ENCODE measurements around the gene NRCAM.

NRCAM gene

DNA sequence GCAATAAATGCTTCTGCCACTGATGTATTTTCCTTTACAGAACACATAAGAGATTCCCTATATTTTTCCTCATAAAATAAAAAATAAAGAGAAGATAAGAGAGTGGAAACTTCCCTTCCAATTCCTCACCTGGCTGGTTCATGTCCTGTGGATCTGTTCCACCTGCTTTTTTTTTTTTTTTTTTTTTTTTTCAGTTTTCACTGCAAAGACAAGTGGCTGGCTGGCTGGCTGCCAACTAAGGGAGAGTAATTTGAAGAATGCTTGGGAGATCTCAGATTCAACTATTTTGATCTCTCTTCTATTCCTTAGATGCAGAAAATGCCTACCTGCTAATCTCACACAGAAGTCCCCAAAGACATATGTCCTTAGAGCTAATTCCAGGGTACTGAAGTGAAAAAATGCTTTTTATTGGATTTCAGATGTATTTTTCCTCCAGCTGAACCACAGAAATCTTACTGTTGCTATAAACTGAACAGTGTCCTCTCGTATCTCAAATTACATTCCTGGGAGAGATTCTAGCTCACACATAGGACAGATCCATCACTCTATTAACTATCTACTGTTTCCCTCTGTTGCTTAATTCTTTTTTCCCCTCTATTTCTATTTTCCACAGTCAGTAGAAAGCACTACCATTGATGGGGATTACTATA, 120.8 kb downstream of the NRCAM start:
- DNase-seq: no peak

DNA sequence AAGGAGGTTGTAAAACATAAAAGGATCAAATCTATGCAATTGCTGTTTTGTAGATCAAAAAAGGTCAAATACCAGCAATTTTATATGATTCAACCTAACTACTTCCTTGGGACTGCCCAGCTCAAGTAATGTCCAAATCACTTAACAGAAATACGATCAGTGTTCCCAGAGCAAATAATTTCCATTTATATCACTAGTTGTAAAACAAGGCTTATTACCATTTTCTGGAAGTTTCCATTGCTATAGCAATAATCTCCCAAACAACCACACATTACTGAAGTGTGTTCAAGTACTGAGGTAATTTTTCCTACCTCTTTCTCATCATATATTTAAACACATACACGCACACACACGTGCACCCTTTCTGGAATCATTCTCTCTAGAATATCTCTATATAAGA, 123.3 kb downstream of the NRCAM start:
- DNase-seq: no peak

DNA sequence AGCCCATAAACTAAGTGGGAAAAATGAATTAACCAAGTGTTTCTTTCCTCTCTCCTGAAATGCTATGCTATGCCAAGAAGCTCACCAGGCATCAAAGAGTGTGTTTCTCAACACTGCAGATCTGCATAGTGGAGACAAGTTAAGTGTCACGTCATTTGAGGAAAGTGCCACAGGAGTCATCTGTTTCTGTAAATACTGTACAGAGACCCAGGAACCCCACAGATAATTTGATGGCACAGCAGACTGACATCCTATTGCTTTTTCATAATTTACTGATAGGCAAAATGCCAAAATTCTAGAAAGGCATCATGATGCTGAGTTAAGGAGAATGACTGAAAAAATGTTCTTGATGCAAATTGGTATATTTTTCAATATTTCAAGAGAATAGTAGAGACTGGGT, 124.3 kb downstream of the NRCAM start:
- DNase-seq: no peak

- no peak for DNase-seq
Observed at GRCh38 chr7:108330227-108330626, 126.0 kb downstream of the NRCAM start.

DNA sequence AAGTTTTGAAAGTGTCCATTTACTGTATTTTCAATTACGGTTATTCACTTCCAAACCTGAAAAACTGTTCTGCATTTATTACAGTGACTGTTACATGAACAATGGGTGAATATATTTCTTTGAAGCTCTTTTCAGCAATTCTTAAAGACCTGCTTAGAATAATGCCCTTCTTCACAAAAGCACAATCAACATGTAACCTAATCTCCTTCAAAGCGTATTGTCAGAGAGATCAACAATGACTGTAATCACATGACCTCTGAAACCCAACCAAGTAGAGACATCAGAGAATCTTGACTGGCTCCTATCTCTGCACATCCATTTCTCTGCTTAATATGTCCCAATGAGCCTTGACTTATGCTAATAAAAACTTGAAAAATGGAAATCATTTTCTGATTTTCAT, 126.7 kb downstream of the NRCAM start:
- no peak for DNase-seq

DNA sequence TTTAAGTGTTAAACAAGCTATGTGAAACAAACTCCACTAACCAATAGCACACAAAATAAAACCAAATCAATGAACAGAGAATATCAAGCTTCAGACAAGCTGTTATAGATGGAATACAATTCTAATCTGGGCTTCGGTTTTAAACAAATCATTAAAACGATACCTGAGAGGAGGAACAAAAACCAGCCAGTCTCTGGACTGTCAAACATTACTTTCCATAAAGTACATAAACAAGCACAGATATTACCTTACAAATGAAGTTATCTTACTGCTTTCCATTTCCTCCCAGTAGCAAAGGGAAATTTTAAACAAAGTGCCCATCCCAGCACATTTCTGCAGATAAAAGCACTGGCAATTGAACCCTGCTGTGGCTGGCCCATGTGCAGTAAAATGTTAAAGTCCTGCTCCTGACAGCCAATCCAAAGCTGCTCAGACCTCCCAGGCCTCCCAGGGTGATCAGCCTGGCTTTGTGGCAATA, 128.0 kb downstream of the NRCAM start:
- no peak for DNase-seq

- DNase-seq: no peak
Observed at GRCh38 chr7:108327353-108327752, 128.9 kb downstream of the NRCAM start.

DNA sequence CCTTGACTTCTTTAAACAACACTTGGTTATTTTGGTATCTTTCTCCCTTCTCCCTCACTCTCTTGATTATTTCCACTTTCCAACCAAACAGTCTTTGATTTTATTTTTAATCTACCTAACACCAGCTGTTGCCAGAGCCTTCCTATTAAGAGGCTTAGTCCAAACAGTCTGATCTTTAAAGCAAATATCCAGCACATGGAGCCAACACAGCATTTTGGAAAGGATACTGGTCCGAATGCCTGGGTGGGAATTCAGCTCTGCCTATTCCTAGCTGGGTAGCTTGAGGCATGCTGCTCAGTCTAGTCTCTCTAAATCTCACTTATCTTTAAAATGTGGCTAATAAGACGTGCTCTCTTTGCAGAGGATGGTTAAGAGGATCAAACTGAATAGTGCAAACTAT, 129.3 kb downstream of the NRCAM start:
- DNase-seq: no peak

GRCh38 chr7:108324053-108325038, 131.9 kb downstream of the NRCAM start:
- no peak for DNase-seq

GRCh38 chr7:108322925-108323832, 133.1 kb downstream of the NRCAM start:
- no peak for DNase-seq

GRCh38 chr7:108322046-108322445, 134.2 kb downstream of the NRCAM start:
- DNase-seq: no peak

- DNase-seq: no peak
Observed at GRCh38 chr7:108321359-108321758, 134.9 kb downstream of the NRCAM start.

GRCh38 chr7:108316708-108317107, 139.5 kb downstream of the NRCAM start:
- no peak for DNase-seq

DNA sequence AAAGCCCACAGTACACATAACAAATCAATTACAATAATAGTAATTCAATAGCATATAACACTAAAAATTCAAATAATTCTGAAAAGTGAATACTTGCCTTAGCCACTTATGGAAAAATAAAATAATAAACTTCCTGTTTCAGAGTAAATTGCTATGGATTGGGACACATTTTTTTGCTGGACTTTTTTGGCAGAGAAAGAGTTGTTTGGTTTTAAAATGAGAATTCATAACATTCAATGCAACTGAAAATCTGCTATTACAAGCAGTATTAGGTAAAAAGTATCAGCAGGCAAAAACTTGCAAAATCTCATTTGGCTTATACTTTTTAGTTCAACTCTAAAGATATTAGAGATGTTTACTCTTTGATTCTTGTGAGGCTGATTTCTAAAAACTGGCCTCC, 141.7 kb downstream of the NRCAM start:
- no peak for DNase-seq

- DNase-seq: no peak
Observed at GRCh38 chr7:108314049-108314448, 142.2 kb downstream of the NRCAM start.

DNA sequence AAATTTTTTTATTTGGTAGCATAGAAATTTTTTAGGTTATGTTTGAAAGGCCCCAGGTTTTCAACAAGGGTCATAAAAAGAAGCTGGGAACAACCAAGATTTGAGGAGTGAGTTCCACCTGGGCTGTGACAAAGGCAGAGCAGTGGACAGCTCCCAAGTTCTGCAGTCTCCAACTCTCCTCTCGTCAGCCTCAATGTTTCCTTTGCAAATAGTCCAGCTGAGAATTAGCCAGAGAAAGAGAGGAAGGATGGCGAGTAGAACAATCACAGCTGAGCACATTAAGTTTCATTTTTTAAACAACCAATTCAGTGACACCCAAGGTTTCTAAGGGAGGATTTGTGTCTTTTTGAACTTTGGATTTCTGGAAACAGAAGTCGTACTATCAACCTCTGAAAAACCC, 143.2 kb downstream of the NRCAM start:
- DNase-seq: no peak

DNA sequence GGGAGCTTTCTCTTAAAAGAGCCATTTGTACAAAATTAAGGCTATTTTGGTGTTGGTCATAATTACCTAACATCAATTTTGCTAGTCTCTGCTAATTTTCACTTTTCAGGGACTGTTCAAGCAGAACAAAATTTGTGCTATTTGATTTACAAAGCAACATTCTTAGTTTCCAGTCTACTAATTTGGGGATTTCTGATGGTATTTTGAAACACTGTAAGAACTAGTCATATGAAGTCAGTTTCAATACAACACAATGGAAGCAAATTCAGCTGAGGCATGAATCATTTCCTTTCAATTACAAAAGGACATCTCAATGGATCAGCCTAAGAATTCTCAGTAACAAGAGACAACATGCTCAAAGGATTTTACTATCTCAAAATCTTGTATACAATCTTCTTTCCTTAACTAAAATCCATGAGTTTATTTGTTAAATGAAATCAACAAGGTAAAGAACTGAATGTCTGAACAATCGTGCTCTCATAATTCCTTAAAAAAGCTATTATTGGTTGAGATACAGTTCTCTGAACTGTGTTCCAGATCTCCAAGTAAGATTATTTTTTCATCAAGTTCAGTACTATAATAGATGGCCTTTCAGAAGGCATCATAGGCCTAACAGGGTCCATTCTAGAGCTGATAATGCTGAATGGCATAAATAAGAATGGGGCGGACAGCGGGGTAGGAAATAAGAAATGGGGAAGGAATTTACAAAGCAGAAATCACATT, 144.6 kb downstream of the NRCAM start:
- DNase-seq: no peak

GRCh38 chr7:108310351-108310750, 145.9 kb downstream of the NRCAM start:
- no peak for DNase-seq

DNA sequence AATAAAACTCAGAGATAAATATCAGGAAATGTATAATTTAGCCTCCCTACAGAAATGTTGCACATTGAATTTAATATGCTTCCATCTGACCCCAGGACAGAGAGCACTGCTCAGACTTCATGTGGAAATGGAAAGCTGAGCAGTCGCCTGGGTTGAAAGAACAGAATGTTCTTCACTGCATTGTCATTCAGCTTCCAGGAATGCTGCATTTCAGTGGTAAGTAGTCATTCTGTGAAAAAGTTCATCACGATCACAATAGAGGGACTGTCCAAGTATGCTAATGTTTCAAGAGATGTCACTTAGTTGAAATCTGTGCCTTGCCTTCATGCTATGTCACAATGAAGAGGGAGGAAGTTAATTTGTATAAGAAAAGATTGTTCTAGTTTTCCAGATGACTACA, 147.3 kb downstream of the NRCAM start:
- DNase-seq: no peak

DNA sequence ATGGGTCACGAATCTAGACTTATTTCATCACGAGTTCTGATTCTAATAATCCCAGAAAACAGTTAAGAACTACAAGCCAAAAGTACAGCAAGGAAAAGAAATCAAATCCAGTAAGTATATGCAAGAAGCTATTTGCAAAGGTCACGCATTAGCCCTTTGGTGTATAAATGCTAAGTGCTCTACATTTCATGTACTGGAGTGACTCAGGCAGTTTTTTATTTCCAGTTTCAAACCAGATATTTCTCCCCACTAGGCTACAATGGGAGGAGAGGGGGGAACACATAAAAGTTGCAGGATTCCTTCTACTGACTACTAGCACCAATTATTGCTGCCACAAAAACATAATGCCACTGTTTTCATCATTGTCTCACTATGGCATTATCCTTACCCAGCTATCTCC, 148.0 kb downstream of the NRCAM start:
- no peak for DNase-seq

- DNase-seq: no peak
Observed at GRCh38 chr7:108307595-108307994, 148.6 kb downstream of the NRCAM start.

- no peak for DNase-seq
Observed at GRCh38 chr7:108307194-108307593, 149.0 kb downstream of the NRCAM start.
